Left ventricle myocardium inferior (tissue), 1 donor: Measurements from ENCODE around the gene TIAL1. TPM values are rescaled to one million over a fixed set of nuclear protein-coding genes. Genes with fewer than 3 reads are reported as not detected.

Source experiments
- DNase-seq: peaks from one replicate; pipeline ENCODE4 v3.0.0-alpha.2; 2020
- H3K27ac ChIP-seq: fragments of 200-600 bp; replicated peaks from 2 replicates; pipeline ENCODE4 v1.8.0; 2021
- H3K27me3 ChIP-seq: fragments of 200-600 bp; 2 replicates; pipeline ENCODE4 v1.8.0; 2021; ENCODE audit warnings: low read depth
- H3K36me3 ChIP-seq: fragments of 200-600 bp; 2 replicates; pipeline ENCODE4 v1.8.0; 2021
- H3K4me1 ChIP-seq: fragments of 200-600 bp; 2 replicates; pipeline ENCODE4 v1.8.0; 2021
- H3K4me3 ChIP-seq: fragments of 200-600 bp; 2 replicates; pipeline ENCODE4 v1.8.0; 2021; ENCODE audit warnings: mild to moderate bottlenecking, moderate library complexity
- H3K9me3 ChIP-seq: fragments of 200-600 bp; replicated peaks from 2 replicates; pipeline ENCODE4 v1.8.0; 2021
- CTCF ChIP-seq: fragments of 200-600 bp; IDR thresholded peaks from 2 replicates; pipeline ENCODE4 v1.8.0; 2021; ENCODE audit warnings: antibody characterized with exemption, mild to moderate bottlenecking, borderline replicate concordance
- intact Hi-C: fragments of 100-400 bp; cut with micrococcal nuclease; formaldehyde crosslinking; loops from one replicate; pipeline ENCODE4 v1.11.0; 2022
- total RNA-seq: library from RNA; stranded (reverse); fragmentation: NEBNext Ultra II Directional; extraction: Animal tissue kit (Norgen Biotek cat#: 25700); gene quantifications from one replicate; pipeline ENCODE4 v1.2.1, GENCODE V29; 2021
- donor health status: DM: no; HTN: yes; CAD: no; lungs with severe emphysema.

The TIAL1 gene
- total RNA-seq, 1 donor from 2014 or later: 73.9 TPM

DNA sequence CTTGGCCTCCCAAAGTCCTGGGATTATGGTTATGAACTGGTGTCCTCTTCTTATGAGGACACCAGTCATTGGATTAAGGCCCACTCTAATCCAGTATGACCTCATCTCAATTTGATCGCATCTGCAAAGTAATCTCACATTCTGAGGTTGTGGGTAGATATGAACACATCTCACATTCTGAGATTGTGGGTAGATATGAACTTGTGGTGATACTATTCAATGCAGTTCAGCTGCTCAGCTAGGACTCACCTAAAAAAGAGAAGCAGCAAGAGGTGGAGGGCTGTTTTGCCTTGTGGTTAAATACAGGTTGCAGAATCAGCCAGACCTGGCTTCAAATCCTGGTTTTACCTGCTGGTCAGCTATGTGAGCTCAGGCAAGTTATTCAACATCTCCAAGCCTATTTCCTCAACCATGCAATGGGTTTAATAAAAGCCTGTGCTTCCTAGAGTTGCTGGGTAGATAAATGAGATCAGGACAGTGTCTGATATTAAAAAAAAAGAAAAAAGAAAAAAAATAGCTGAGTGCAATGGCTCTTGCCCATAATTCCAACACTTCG lies 45.9 kb upstream of the TIAL1 start:
- no peak for DNase-seq
- Histone ChIP-seq H3K4me1 (no peaks in the 10 kb centered on the region), H3K4me3 (no peak overlapping the region), H3K36me3 (no peaks in the 10 kb centered on the region), H3K27me3 (no peaks in the 10 kb centered on the region), H3K27ac (no peak overlapping the region), H3K9me3 (peaks cover 15% of the 10 kb centered on the region)
- no peak for TF ChIP-seq CTCF
- intact Hi-C loops: no loop called here

- no peak overlapping the region for H3K4me3 ChIP-seq
- H3K27me3 ChIP-seq: no peaks in the 10 kb centered on the region
- no peak for TF ChIP-seq CTCF
- no peaks in the 10 kb centered on the region for H3K4me1 ChIP-seq
- DNase-seq: no peak
- intact Hi-C loops: no loop called here
- H3K36me3 ChIP-seq: no peaks in the 10 kb centered on the region
- H3K9me3 ChIP-seq: peaks cover 15% of the 10 kb centered on the region
- H3K27ac ChIP-seq: no peak overlapping the region
Measured at GRCh38 chr10:119640875-119641526, 44.2 kb upstream of the TIAL1 start.

- no peak for DNase-seq
- intact Hi-C loops: no loop called here
- no peak for TF ChIP-seq CTCF
- Histone ChIP-seq H3K4me1 (no peaks in the 10 kb centered on the region), H3K27me3 (no peaks in the 10 kb centered on the region), H3K4me3 (no peak overlapping the region), H3K9me3 (peaks cover 13% of the 10 kb centered on the region), H3K36me3 (no peaks in the 10 kb centered on the region), H3K27ac (no peak overlapping the region)
Measured at GRCh38 chr10:119640384-119640783, 43.6 kb upstream of the TIAL1 start.

DNA sequence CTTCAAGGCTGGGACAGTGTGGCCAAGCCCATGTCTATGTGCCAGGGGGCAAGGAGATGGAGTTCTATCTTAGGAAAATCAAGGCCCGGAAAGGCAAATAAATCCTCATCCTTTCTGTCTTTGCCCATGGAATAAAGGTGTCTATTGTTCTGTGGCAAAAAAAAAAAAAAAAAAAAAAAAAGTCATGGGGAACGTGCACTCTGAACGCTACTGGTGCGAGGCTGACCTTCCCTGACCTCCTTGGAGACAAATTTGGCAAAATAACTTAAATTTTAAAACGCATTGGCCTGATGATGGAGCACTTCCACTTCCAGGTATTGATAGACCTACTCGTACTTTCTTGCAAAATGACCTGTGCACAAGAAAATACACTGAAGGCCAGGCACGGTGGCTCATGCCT lies 42.2 kb upstream of the TIAL1 start:
- DNase-seq: no peak
- no peaks in the 10 kb centered on the region for H3K27me3 ChIP-seq
- H3K4me3 ChIP-seq: no peak overlapping the region
- intact Hi-C loops: no loop called here
- TF ChIP-seq CTCF: no peak
- H3K4me1 ChIP-seq: no peaks in the 10 kb centered on the region
- H3K36me3 ChIP-seq: no peaks in the 10 kb centered on the region
- H3K9me3 ChIP-seq: no peaks in the 10 kb centered on the region
- H3K27ac ChIP-seq: no peak overlapping the region

DNA sequence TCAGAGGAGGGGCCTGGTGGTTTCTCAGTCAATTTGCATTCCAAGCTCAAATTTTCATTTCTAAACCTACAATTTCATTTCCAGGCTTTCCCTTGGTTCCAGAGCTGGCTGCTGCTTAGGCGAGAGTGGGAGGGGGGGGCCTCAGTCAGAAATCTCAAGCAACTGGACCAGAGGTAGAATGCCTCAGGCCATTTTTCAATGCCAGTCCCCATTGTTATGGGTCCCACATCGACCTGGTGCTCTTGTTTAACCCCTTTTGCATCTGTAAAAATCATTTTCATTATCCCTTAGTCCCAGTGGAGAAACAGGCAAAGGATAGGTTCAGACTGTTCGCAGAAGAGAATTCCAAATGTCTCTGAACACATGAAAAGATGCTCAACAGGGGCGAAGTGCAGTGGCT lies 40.9 kb upstream of the TIAL1 start:
- TF ChIP-seq CTCF: no peak
- H3K27me3 ChIP-seq: no peaks in the 10 kb centered on the region
- no peak for DNase-seq
- H3K4me1 ChIP-seq: no peaks in the 10 kb centered on the region
- intact Hi-C loops: no loop called here
- no peaks in the 10 kb centered on the region for H3K9me3 ChIP-seq
- H3K4me3 ChIP-seq: no peak overlapping the region
- no peaks in the 10 kb centered on the region for H3K36me3 ChIP-seq
- H3K27ac ChIP-seq: no peak overlapping the region
